GM12878 (cell line): Measurements from ENCODE around the gene CCDC85A. TPM values are rescaled to one million over a fixed set of nuclear protein-coding genes. Genes with fewer than 3 reads are reported as not detected.

ENCODE experiments used
- ATAC-seq: fragments of 200-7000 bp; cut with Tn5 transposase; 3 replicates; pipeline ENCODE4 v1.9.1; 2020; ENCODE audit warnings: mild to moderate bottlenecking, moderate library complexity
- BruUV-seq: library from RNA; stranded (reverse); fragments of 400-500 nt; replicated peaks from 2 replicates; lab custom pipeline; 2021; lab: Mats Ljungman, UMichigan
- CTCF ChIA-PET: fragments of 300-600 bp; sonication (Branson Sonifier 250); formaldehyde crosslinking; extraction: SDS; loops from one replicate; lab custom pipeline; 2021; ENCODE audit warnings: inconsistent platforms; lab: Yijun Ruan, JAX
- POLR2A ChIA-PET: fragments of 350-600 bp; formaldehyde crosslinking; extraction: SDS; loops from one replicate; lab custom pipeline; 2021; ENCODE audit warnings: inconsistent platforms; lab: Charles Lee
- RAD21 ChIA-PET: fragments of 300-600 bp; sonication (Branson Sonifier 250); formaldehyde crosslinking; loops from one replicate; lab custom pipeline; 2023; ENCODE audit warnings: antibody characterized with exemption; ENCODE audit not compliant: unreplicated experiment; lab: Charles Lee
- SMC1A ChIA-PET: fragments of 300-600 bp; sonication (Branson Sonifier 250); formaldehyde crosslinking; loops from one replicate; lab custom pipeline; 2023; ENCODE audit not compliant: unreplicated experiment, uncharacterized antibody; lab: Charles Lee
- DNase-seq: peaks from one replicate; pipeline ENCODE4 v3.0.0-alpha.2; 2011; ENCODE audit warnings: low read depth, low spot score
- FAIRE-seq: peaks from 3 replicates; lab custom pipeline; 2011; peaks lifted over from hg19 to GRCh38; lab: Jason Lieb, UNC
- H2AFZ ChIP-seq: 2 replicates; pipeline ENCODE4 v1.6.0; 2011; ENCODE audit warnings: low read depth, low read length, control low read depth; ENCODE audit not compliant: control insufficient read depth
- H3K27ac ChIP-seq: 2 replicates; pipeline ENCODE4 v1.5.1; 2011; ENCODE audit warnings: control low read depth; ENCODE audit not compliant: control insufficient read depth, insufficient read depth
- H3K27me3 ChIP-seq, 2 experiments: replicated peaks in 1 of 2; 2 replicates each; pipeline versions ENCODE4 v1.6.0 to v1.6.1; 2011; ENCODE audit warnings: low read length in 1 of 2; ENCODE audit not compliant: control insufficient read depth in 2 of 2, insufficient read depth in 2 of 2
- H3K36me3 ChIP-seq, 2 experiments: 2 replicates each; pipeline ENCODE4 v1.5.1; 2011; ENCODE audit warnings: low read length in 1 of 2; ENCODE audit not compliant: control insufficient read depth in 2 of 2, insufficient read depth in 2 of 2
- H3K4me1 ChIP-seq: 2 replicates; pipeline ENCODE4 v1.6.1; 2011; ENCODE audit warnings: mild to moderate bottlenecking, low read length, moderate library complexity, mixed read lengths; ENCODE audit not compliant: control insufficient read depth, insufficient read depth
- H3K4me2 ChIP-seq: 2 replicates; pipeline ENCODE4 v1.6.0; 2011; ENCODE audit warnings: control low read depth; ENCODE audit not compliant: control insufficient read depth, insufficient read depth
- H3K4me3 ChIP-seq: fragments of 200-600 bp; sonication (generic); 2 replicates; pipeline ENCODE4 v1.5.1; 2016
- H3K79me2 ChIP-seq: 2 replicates; pipeline ENCODE4 v1.6.0; 2011; ENCODE audit warnings: low read length; ENCODE audit not compliant: control insufficient read depth, insufficient read depth
- H3K9ac ChIP-seq: 2 replicates; pipeline ENCODE4 v1.8.0; 2011; ENCODE audit warnings: low read length, control low read depth, mixed read lengths; ENCODE audit not compliant: control insufficient read depth, insufficient read depth
- H3K9me3 ChIP-seq: replicated peaks from 3 replicates; pipeline ENCODE4 v1.5.1; 2011; ENCODE audit warnings: mild to moderate bottlenecking, low read length; ENCODE audit not compliant: control insufficient read depth, insufficient read depth
- H4K20me1 ChIP-seq: 2 replicates; pipeline ENCODE4 v1.6.0; 2011; ENCODE audit not compliant: control insufficient read depth, insufficient read depth
- BACH1 ChIP-seq: fragments of 450-650 bp; IDR thresholded peaks from 2 replicates; pipeline ENCODE4 v1.6.1; 2017; ENCODE audit warnings: mild to moderate bottlenecking, borderline replicate concordance
- CREB1 ChIP-seq: IDR thresholded peaks from 2 replicates; pipeline ENCODE4 v1.6.1; 2012; ENCODE audit warnings: low read depth, mild to moderate bottlenecking, inconsistent platforms
- ESRRA ChIP-seq: IDR thresholded peaks from 2 replicates; pipeline ENCODE4 v1.6.1; 2012; ENCODE audit warnings: mild to moderate bottlenecking, low read length, improper control_type of control experiment
- HCFC1 ChIP-seq: fragments of 150-350 bp; IDR thresholded peaks from 2 replicates; pipeline ENCODE4 v1.6.1; 2014; ENCODE audit warnings: low read length
- HDAC2 ChIP-seq: fragments of 200-600 bp; sonication (generic); IDR thresholded peaks from 2 replicates; pipeline ENCODE4 v1.6.1; 2017
- HDGF ChIP-seq: fragments of 450-650 bp; IDR thresholded peaks from 2 replicates; pipeline ENCODE4 v1.6.1; 2016; ENCODE audit warnings: antibody characterized with exemption
- JUND ChIP-seq: IDR thresholded peaks from 2 replicates; pipeline ENCODE4 v1.6.1; 2012; ENCODE audit warnings: low read depth, mild to moderate bottlenecking, low read length, improper control_type of control experiment, moderate library complexity
- POLR2AphosphoS5 ChIP-seq: IDR thresholded peaks from 2 replicates; pipeline ENCODE4 v1.6.1; 2011; ENCODE audit warnings: mild to moderate bottlenecking, low read length, inconsistent platforms
- RFX5 ChIP-seq: IDR thresholded peaks from 2 replicates; pipeline ENCODE4 v1.6.1; 2011; ENCODE audit warnings: low read depth, low read length, improper control_type of control experiment
- TCF12 ChIP-seq: IDR thresholded peaks from 2 replicates; pipeline ENCODE4 v1.6.1; 2011; ENCODE audit warnings: low read depth, mild to moderate bottlenecking, low read length
- TCF7 ChIP-seq: IDR thresholded peaks from 2 replicates; pipeline ENCODE4 v1.6.1; 2014; ENCODE audit warnings: antibody characterized with exemption, borderline replicate concordance
- ZBED1 ChIP-seq: IDR thresholded peaks from 2 replicates; pipeline ENCODE4 v1.6.1; 2016; ENCODE audit warnings: borderline replicate concordance
- ZSCAN29 ChIP-seq: fragments of 450-650 bp; IDR thresholded peaks from 2 replicates; pipeline ENCODE4 v1.6.1; 2017; ENCODE audit warnings: mild to moderate bottlenecking, moderate library complexity
- WGBS: methylation state at CpG from one replicate; pipeline ENCODE4 v1.1.6; 2016; ENCODE audit warnings: low lambda C conversion rate; ENCODE audit not compliant: insufficient replicate concordance, insufficient coverage; ENCODE audit errors: missing lambda C conversion rate; 5-methylcytosine and 5-hydroxymethylcytosine counted together
- in situ Hi-C: fragments of 300-500 bp; cut with MboI; formaldehyde crosslinking; loops from 9 replicates; pipeline ENCODE4 v1.14.3; 2018; ENCODE audit warnings: mixed read lengths
- intact Hi-C: fragments of 100-400 bp; cut with micrococcal nuclease; formaldehyde crosslinking; loops from one replicate; pipeline ENCODE4 v1.14.2; 2022; ENCODE audit not compliant: unreplicated experiment
- polyA plus RNA-seq, 11 experiments: library from polyadenylated mRNA; depleted of rRNA in 4 of 11; unstranded in 6 of 11; stranded (reverse) in 5 of 11; fragments of >200 nt; fragmentation: Nextera tagmentation in 4 of 11; fragmentation: Illumina TruSeq in 1 of 11; extraction: Ambion mirVana in 4 of 11; extraction: Trizol in 1 of 11; gene quantifications; 1 replicate in 1 of 11; 2 replicates in 10 of 11; pipeline versions ENCODE4 v1.2.1 to v1.2.3, GENCODE V29; 2011 to 2016; ENCODE audit warnings: inconsistent platforms in 2 of 11, missing spikeins in 2 of 11, low read depth in 1 of 11
- total RNA-seq, 4 experiments: library from RNA; depleted of rRNA in 3 of 4; stranded (reverse); fragments of >200 nt in 3 of 4; fragmentation: Illumina TruSeq in 1 of 4; extraction: Trizol in 1 of 4; gene quantifications; 2 replicates each; pipeline versions ENCODE4 v1.2.1 to v1.2.3, GENCODE V29; 2013 to 2021
- TF ChIP-seq, protein P1 (sequence below): fragments of 450-650 bp; IDR thresholded peaks from 2 replicates; pipeline ENCODE4 v1.6.1; 2017; ENCODE audit warnings: mild to moderate bottlenecking, low read depth, inconsistent platforms; ENCODE audit not compliant: poor library complexity, severe bottlenecking
- TF ChIP-seq, protein P2 (sequence below): IDR thresholded peaks from 2 replicates; pipeline ENCODE4 v1.6.1; 2012; ENCODE audit warnings: low read depth, low read length, improper control_type of control experiment
- TF ChIP-seq, protein P3 (sequence below): IDR thresholded peaks from 2 replicates; pipeline ENCODE4 v1.6.1; 2012; ENCODE audit warnings: improper control_type of control experiment, low read depth, low read length; ENCODE audit not compliant: insufficient replicate concordance

Gene CCDC85A
- total and polyA plus RNA-seq, 10 of the 15 experiments (the other 5 are each of a cell fraction or from before 2014, with no cell fraction given): 0.02 to 0.57 (median 0.04) TPM; not detected in 7

DNA sequence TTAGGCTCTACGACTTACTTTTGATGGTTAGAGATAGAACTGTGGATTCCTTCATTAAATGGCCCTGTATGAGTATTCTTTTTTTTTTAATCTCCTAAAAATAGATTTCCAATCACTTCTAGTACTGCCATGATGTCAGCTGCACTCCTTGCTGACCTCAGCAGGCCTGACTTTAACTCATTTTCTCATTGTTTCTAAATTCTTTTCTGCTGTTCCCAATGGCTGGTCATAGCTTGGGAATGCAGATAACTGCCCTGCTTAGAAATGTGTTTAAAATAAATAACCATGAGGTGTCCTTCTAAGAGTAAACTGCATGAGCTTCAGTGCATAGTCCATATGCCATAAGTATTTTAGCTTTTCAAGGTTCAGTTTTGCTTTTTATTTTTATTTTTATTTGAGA, 15.7 kb downstream of the CCDC85A start:
- Histone ChIP-seq H3K4me1 (no peaks in the 10 kb centered on the region), H3K79me2 (no peaks in the 10 kb centered on the region), H3K27ac (no peak overlapping the region), H3K4me3 (no peak overlapping the region), H3K4me2 (no peak overlapping the region), H4K20me1 (no peaks in the 10 kb centered on the region), H3K36me3 (no peaks in the 10 kb centered on the region), H3K27me3 (no peaks in the 10 kb centered on the region; a peak in 1 of 4 replicates), H2AFZ (no peak overlapping the region), H3K9me3 (no peaks in the 10 kb centered on the region), H3K9ac (no peak overlapping the region)
- WGBS: 0% methylated on average over 1 of the region's 1 CpG
- no TSS peak for BruUV-seq
- in situ Hi-C loops (no loop called here), intact Hi-C loops (no loop called here)
- DNase-seq: no peak
- no peak for FAIRE-seq
- ChIA-PET POLR2A (no interaction called here), RAD21 (interaction anchor here (1.2 kb wide), 1 partner anchor 139 kb away, joined by 3 read pairs; no protein-coding TSS in a partner anchor), CTCF (interaction anchor here (1.2 kb wide), 2 partner anchors 16 kb away, joined by 3 to 4 read pairs; partner anchors contain the start of gene CCDC85A), SMC1A (interaction anchor here (1.6 kb wide), 1 partner anchor 11 kb away, joined by 4 read pairs; no protein-coding TSS in a partner anchor)
- no peak for ATAC-seq
- TF ChIP-seq ZSCAN29: no peak
- TF ChIP-seq ZBED1: no peak
- TF ChIP-seq POLR2AphosphoS5: no peak
- no peak for TF ChIP-seq RFX5
- TF ChIP-seq TCF7: no peak
- TF ChIP-seq HCFC1: no peak
- no peak for TF ChIP-seq HDGF
- TF ChIP-seq HDAC2: no peak
- no peak for TF ChIP-seq TCF12
- TF ChIP-seq, protein P1, sequence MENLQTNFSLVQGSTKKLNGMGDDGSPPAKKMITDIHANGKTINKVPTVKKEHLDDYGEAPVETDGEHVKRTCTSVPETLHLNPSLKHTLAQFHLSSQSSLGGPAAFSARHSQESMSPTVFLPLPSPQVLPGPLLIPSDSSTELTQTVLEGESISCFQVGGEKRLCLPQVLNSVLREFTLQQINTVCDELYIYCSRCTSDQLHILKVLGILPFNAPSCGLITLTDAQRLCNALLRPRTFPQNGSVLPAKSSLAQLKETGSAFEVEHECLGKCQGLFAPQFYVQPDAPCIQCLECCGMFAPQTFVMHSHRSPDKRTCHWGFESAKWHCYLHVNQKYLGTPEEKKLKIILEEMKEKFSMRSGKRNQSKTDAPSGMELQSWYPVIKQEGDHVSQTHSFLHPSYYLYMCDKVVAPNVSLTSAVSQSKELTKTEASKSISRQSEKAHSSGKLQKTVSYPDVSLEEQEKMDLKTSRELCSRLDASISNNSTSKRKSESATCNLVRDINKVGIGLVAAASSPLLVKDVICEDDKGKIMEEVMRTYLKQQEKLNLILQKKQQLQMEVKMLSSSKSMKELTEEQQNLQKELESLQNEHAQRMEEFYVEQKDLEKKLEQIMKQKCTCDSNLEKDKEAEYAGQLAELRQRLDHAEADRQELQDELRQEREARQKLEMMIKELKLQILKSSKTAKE: no peak
- TF ChIP-seq JUND: no peak
- no peak for TF ChIP-seq CREB1
- TF ChIP-seq ESRRA: no peak
- TF ChIP-seq, protein P2, sequence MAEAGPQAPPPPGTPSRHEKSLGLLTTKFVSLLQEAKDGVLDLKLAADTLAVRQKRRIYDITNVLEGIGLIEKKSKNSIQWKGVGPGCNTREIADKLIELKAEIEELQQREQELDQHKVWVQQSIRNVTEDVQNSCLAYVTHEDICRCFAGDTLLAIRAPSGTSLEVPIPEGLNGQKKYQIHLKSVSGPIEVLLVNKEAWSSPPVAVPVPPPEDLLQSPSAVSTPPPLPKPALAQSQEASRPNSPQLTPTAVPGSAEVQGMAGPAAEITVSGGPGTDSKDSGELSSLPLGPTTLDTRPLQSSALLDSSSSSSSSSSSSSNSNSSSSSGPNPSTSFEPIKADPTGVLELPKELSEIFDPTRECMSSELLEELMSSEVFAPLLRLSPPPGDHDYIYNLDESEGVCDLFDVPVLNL: no peak
- TF ChIP-seq, protein P3, sequence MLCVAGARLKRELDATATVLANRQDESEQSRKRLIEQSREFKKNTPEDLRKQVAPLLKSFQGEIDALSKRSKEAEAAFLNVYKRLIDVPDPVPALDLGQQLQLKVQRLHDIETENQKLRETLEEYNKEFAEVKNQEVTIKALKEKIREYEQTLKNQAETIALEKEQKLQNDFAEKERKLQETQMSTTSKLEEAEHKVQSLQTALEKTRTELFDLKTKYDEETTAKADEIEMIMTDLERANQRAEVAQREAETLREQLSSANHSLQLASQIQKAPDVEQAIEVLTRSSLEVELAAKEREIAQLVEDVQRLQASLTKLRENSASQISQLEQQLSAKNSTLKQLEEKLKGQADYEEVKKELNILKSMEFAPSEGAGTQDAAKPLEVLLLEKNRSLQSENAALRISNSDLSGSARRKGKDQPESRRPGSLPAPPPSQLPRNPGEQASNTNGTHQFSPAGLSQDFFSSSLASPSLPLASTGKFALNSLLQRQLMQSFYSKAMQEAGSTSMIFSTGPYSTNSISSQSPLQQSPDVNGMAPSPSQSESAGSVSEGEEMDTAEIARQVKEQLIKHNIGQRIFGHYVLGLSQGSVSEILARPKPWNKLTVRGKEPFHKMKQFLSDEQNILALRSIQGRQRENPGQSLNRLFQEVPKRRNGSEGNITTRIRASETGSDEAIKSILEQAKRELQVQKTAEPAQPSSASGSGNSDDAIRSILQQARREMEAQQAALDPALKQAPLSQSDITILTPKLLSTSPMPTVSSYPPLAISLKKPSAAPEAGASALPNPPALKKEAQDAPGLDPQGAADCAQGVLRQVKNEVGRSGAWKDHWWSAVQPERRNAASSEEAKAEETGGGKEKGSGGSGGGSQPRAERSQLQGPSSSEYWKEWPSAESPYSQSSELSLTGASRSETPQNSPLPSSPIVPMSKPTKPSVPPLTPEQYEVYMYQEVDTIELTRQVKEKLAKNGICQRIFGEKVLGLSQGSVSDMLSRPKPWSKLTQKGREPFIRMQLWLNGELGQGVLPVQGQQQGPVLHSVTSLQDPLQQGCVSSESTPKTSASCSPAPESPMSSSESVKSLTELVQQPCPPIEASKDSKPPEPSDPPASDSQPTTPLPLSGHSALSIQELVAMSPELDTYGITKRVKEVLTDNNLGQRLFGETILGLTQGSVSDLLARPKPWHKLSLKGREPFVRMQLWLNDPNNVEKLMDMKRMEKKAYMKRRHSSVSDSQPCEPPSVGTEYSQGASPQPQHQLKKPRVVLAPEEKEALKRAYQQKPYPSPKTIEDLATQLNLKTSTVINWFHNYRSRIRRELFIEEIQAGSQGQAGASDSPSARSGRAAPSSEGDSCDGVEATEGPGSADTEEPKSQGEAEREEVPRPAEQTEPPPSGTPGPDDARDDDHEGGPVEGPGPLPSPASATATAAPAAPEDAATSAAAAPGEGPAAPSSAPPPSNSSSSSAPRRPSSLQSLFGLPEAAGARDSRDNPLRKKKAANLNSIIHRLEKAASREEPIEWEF: no peak
- TF ChIP-seq BACH1: no peak
